H9 (cell line): ENCODE data around the gene INSL3. TPM values are rescaled to one million over a fixed set of nuclear protein-coding genes. Genes with fewer than 3 reads are reported as not detected.

Experiments
- DNase-seq: peaks from one replicate; pipeline ENCODE4 v3.0.0-alpha.2; 2017
- H2AFZ ChIP-seq: one replicate; pipeline ENCODE4 v1.6.1; 2013; ENCODE audit warnings: mild to moderate bottlenecking, low read length, control low read depth, moderate library complexity
- H2AK5ac ChIP-seq: 2 replicates; pipeline ENCODE4 v1.6.1; 2013; ENCODE audit warnings: low read length, control low read depth, mixed read lengths; ENCODE audit not compliant: insufficient read length
- H2BK120ac ChIP-seq: one replicate; pipeline ENCODE4 v1.6.1; 2013; ENCODE audit warnings: low read depth, mild to moderate bottlenecking, low read length, control low read depth, inconsistent platforms; ENCODE audit not compliant: poor library complexity, severe bottlenecking
- H2BK12ac ChIP-seq: 2 replicates; pipeline ENCODE4 v1.6.1; 2013; ENCODE audit warnings: low read length, control low read depth, mixed read lengths, low read depth; ENCODE audit not compliant: insufficient read length
- H2BK15ac ChIP-seq: 2 replicates; pipeline ENCODE4 v1.6.1; 2013; ENCODE audit warnings: low read depth, low read length, control low read depth
- H2BK20ac ChIP-seq: one replicate; pipeline ENCODE4 v1.6.1; 2013; ENCODE audit warnings: low read depth, mild to moderate bottlenecking, low read length, control low read depth, inconsistent platforms; ENCODE audit not compliant: poor library complexity, severe bottlenecking
- H2BK5ac ChIP-seq: 2 replicates; pipeline ENCODE4 v1.6.1; 2013; ENCODE audit warnings: low read length, control low read depth, mixed read lengths; ENCODE audit not compliant: insufficient read length
- H3K14ac ChIP-seq: 2 replicates; pipeline ENCODE4 v1.6.1; 2013; ENCODE audit warnings: low read length, control low read depth; ENCODE audit not compliant: insufficient read depth
- H3K18ac ChIP-seq: 2 replicates; pipeline ENCODE4 v1.6.1; 2013; ENCODE audit warnings: low read depth, mild to moderate bottlenecking, mixed read lengths, low read length, control low read depth; ENCODE audit not compliant: insufficient read length
- H3K23ac ChIP-seq: 2 replicates; pipeline ENCODE4 v1.6.1; 2013; ENCODE audit warnings: low read length, control low read depth, mixed read lengths, low read depth; ENCODE audit not compliant: insufficient read length
- H3K23me2 ChIP-seq: 2 replicates; pipeline ENCODE4 v1.6.1; 2013; ENCODE audit warnings: low read depth, mild to moderate bottlenecking, mixed read lengths, low read length, control low read depth; ENCODE audit not compliant: insufficient read length, poor library complexity, severe bottlenecking
- H3K27ac ChIP-seq: 2 replicates; pipeline ENCODE4 v1.5.1; 2013; ENCODE audit warnings: low read length, control low read depth, mixed read lengths, low read depth; ENCODE audit not compliant: insufficient read length
- H3K27me3 ChIP-seq: 2 replicates; pipeline ENCODE4 v1.6.1; 2013; ENCODE audit warnings: low read length, control low read depth, inconsistent platforms; ENCODE audit not compliant: insufficient read depth
- H3K4ac ChIP-seq: 2 replicates; pipeline ENCODE4 v1.6.1; 2013; ENCODE audit warnings: low read depth, mild to moderate bottlenecking, control low read depth, inconsistent platforms, low read length, moderate library complexity
- H3K4me1 ChIP-seq: 2 replicates; pipeline ENCODE4 v1.6.1; 2013; ENCODE audit warnings: low read length, control low read depth, inconsistent platforms; ENCODE audit not compliant: insufficient read depth
- H3K4me2 ChIP-seq: 2 replicates; pipeline ENCODE4 v1.6.1; 2013; ENCODE audit warnings: low read length, control low read depth, mixed read lengths; ENCODE audit not compliant: insufficient read length, insufficient read depth
- H3K56ac ChIP-seq: 2 replicates; pipeline ENCODE4 v1.6.1; 2013; ENCODE audit warnings: low read depth, mild to moderate bottlenecking, mixed read lengths, low read length, control low read depth; ENCODE audit not compliant: insufficient read length
- H3K79me1 ChIP-seq: 2 replicates; pipeline ENCODE4 v1.6.1; 2013; ENCODE audit warnings: low read depth, mild to moderate bottlenecking, moderate library complexity, low read length, control low read depth, inconsistent platforms; ENCODE audit not compliant: insufficient read depth, poor library complexity, severe bottlenecking
- H3K79me2 ChIP-seq: 2 replicates; pipeline ENCODE4 v1.6.1; 2013; ENCODE audit warnings: low read length, control low read depth, inconsistent platforms; ENCODE audit not compliant: insufficient read depth
- H3K9ac ChIP-seq: 2 replicates; pipeline ENCODE4 v1.6.1; 2013; ENCODE audit warnings: low read length, control low read depth, mixed read lengths; ENCODE audit not compliant: insufficient read length; ENCODE audit errors: extremely low read depth
- H3K9me3 ChIP-seq: one replicate; pipeline ENCODE4 v1.6.1; 2013; ENCODE audit warnings: low read depth, low read length, inconsistent platforms; ENCODE audit not compliant: control insufficient read depth
- H3T11ph ChIP-seq: one replicate; pipeline ENCODE4 v1.6.1; 2013; ENCODE audit warnings: mild to moderate bottlenecking, low read length, control low read depth, inconsistent platforms
- H4K20me1 ChIP-seq: one replicate; pipeline ENCODE4 v1.6.1; 2013; ENCODE audit not compliant: control insufficient read depth, insufficient read length, insufficient read depth
- H4K5ac ChIP-seq: 2 replicates; pipeline ENCODE4 v1.6.1; 2013; ENCODE audit warnings: low read depth, mild to moderate bottlenecking, mixed read lengths, low read length, control low read depth; ENCODE audit not compliant: insufficient read length
- H4K8ac ChIP-seq: replicated peaks from 2 replicates; pipeline ENCODE4 v1.6.1; 2013; ENCODE audit warnings: low read length, control low read depth, mixed read lengths, low read depth; ENCODE audit not compliant: insufficient read length
- H4K91ac ChIP-seq: 2 replicates; pipeline ENCODE4 v1.6.1; 2013; ENCODE audit warnings: low read depth, mild to moderate bottlenecking, moderate library complexity, mixed read lengths, low read length, control low read depth; ENCODE audit not compliant: insufficient read length
- H3K27ac Mint-ChIP-seq, 3 experiments: 2 replicates in 2 of 3; 3 replicates in 1 of 3; pipeline ENCODE4 v1.8.0; 2020 to 2021; ENCODE audit warnings: mixed read lengths in 3 of 3, mild to moderate bottlenecking in 1 of 3, moderate library complexity in 1 of 3
- H3K27me3 Mint-ChIP-seq: 2 replicates; pipeline ENCODE4 v1.8.0; 2021; ENCODE audit warnings: low read depth, mild to moderate bottlenecking, moderate library complexity, mixed read lengths
- H3K36me3 Mint-ChIP-seq, 3 experiments: 2 replicates in 2 of 3; 3 replicates in 1 of 3; pipeline ENCODE4 v1.8.0; 2020 to 2021; ENCODE audit warnings: low read depth in 3 of 3, mixed read lengths in 3 of 3; ENCODE audit not compliant: insufficient read depth in 1 of 3
- H3K4me1 Mint-ChIP-seq, 2 experiments: 2 replicates each; pipeline ENCODE4 v1.8.0; 2020; ENCODE audit warnings: mixed read lengths in 2 of 2
- H3K4me3 Mint-ChIP-seq, 2 experiments: 2 replicates in 1 of 2; 3 replicates in 1 of 2; pipeline ENCODE4 v1.8.0; 2020 to 2021; ENCODE audit warnings: mild to moderate bottlenecking in 2 of 2, mixed read lengths in 2 of 2, moderate library complexity in 1 of 2
- H3K9me3 Mint-ChIP-seq, 2 experiments: 2 replicates in 1 of 2; 3 replicates in 1 of 2; pipeline ENCODE4 v1.8.0; 2020; ENCODE audit warnings: mild to moderate bottlenecking in 2 of 2, mixed read lengths in 2 of 2, moderate library complexity in 1 of 2
- WGBS: extraction: QIAGEN DNeasy Blood & Tissue Kit; methylation state at CpG from one replicate; pipeline ENCODE4 v1.1.7; 2013; ENCODE audit warnings: missing lambda C conversion rate, low lambda C conversion rate, mixed read lengths; ENCODE audit not compliant: insufficient read length; ENCODE audit errors: extremely low coverage; 5-methylcytosine and 5-hydroxymethylcytosine counted together
- total RNA-seq: library from RNA; stranded (reverse); gene quantifications from 2 replicates; pipeline ENCODE4 v1.2.1, GENCODE V29; 2021
- TF ChIP-seq, protein P1 (sequence below): fragments of 200-600 bp; sonication (generic); conservative IDR thresholded peaks from 3 replicates; pipeline ENCODE4 v1.8.0; 2021; ENCODE audit warnings: antibody characterized with exemption, mild to moderate bottlenecking

INSL3 gene
- total RNA-seq, 1 experiment from 2014 or later, result 0.63 TPM

- Histone ChIP-seq H3K79me2 (no peaks in the 10 kb centered on the region), H3K9me3 (no peaks in the 10 kb centered on the region), H3K14ac (no peak overlapping the region), H4K91ac (no peak overlapping the region), H2BK15ac (no peak overlapping the region), H3T11ph (no peak overlapping the region), H4K8ac (no peak overlapping the region), H4K20me1 (no peaks in the 10 kb centered on the region), H3K4me1 (no peaks in the 10 kb centered on the region), H3K56ac (no peak overlapping the region), H4K5ac (no peak overlapping the region), H2BK12ac (no peak overlapping the region), H3K4ac (no peak overlapping the region), H2AFZ (no peak overlapping the region), H3K79me1 (no peaks in the 10 kb centered on the region), H3K23ac (no peak overlapping the region), H3K27me3 (no peaks in the 10 kb centered on the region), H3K18ac (no peak overlapping the region), H3K27ac (no peak overlapping the region), H2BK5ac (no peak overlapping the region), H3K23me2 (no peaks in the 10 kb centered on the region), H2AK5ac (no peak overlapping the region), H3K4me2 (no peak overlapping the region), H3K9ac (no peak overlapping the region), H2BK120ac (no peak overlapping the region), H2BK20ac (no peak overlapping the region)
- Mint-ChIP-seq H3K4me3 (no peak overlapping the region), H3K27ac (no peak overlapping the region), H3K4me1 (peaks cover 4 to 8% of the 10 kb centered on the region in 2 experiments; a peak in 3 of 4 replicates), H3K36me3 (peaks cover 2 to 25% (median 8%) of the 10 kb centered on the region in 3 experiments), H3K9me3 (no peaks in the 10 kb centered on the region), H3K27me3 (no peaks in the 10 kb centered on the region)
- no peak for DNase-seq
- TF ChIP-seq, protein P1, sequence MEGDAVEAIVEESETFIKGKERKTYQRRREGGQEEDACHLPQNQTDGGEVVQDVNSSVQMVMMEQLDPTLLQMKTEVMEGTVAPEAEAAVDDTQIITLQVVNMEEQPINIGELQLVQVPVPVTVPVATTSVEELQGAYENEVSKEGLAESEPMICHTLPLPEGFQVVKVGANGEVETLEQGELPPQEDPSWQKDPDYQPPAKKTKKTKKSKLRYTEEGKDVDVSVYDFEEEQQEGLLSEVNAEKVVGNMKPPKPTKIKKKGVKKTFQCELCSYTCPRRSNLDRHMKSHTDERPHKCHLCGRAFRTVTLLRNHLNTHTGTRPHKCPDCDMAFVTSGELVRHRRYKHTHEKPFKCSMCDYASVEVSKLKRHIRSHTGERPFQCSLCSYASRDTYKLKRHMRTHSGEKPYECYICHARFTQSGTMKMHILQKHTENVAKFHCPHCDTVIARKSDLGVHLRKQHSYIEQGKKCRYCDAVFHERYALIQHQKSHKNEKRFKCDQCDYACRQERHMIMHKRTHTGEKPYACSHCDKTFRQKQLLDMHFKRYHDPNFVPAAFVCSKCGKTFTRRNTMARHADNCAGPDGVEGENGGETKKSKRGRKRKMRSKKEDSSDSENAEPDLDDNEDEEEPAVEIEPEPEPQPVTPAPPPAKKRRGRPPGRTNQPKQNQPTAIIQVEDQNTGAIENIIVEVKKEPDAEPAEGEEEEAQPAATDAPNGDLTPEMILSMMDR, result no peak
- WGBS, result no CpG with 5 or more reads among the region's 4 CpGs
Observed at GRCh38 chr19:17772172-17772571, 49.1 kb downstream of the INSL3 start.
